Motor neuron (in vitro differentiated cells): Measurements from ENCODE around the gene TMEM109. TPM values are rescaled to one million over a fixed set of nuclear protein-coding genes. Genes with fewer than 3 reads are reported as not detected.

Experiments used
- ATAC-seq, 8 experiments: fragments of 200-7000 bp; cut with Tn5 transposase; replicated peaks in 6 of 8; 2 replicates each; pipeline ENCODE4 v1.8.0; 2021; ENCODE audit warnings: mild to moderate bottlenecking in 8 of 8, moderate library complexity in 8 of 8
- H3K27ac ChIP-seq, 2 donors: fragments of 250-450 bp; sonication (Bioruptor Pico); 2 replicates each; pipeline ENCODE4 v1.9.0; 2021; ENCODE audit warnings: antibody characterized with exemption in 2 of 2, mild to moderate bottlenecking in 2 of 2, moderate library complexity in 1 of 2
- H3K4me1 ChIP-seq, 2 donors: fragments of 250-450 bp; sonication (Bioruptor Pico); replicated peaks in 1 of 2; 2 replicates each; pipeline ENCODE4 v1.6.1; 2021; ENCODE audit warnings: antibody characterized with exemption in 2 of 2, mild to moderate bottlenecking in 2 of 2, moderate library complexity in 1 of 2
- H3K4me3 ChIP-seq, 5 donors: fragments of 250-450 bp; sonication (Bioruptor Pico); 2 replicates each; pipeline ENCODE4 v1.9.0; 2021; ENCODE audit warnings: antibody characterized with exemption in 5 of 5, mild to moderate bottlenecking in 5 of 5, moderate library complexity in 4 of 5
- WGBS, 10 experiments: fragments of 450-650 bp; shearing (Covaris generic); methylation state at CpG; one replicate each; pipeline ENCODE4 v1.0.0; 2022; 5-methylcytosine and 5-hydroxymethylcytosine counted together
- in situ Hi-C, 9 experiments: fragments of 400-800 bp; cut with MboI; loops; one replicate each; pipeline ENCODE4 v1.15.0; 2021; ENCODE audit warnings: low sequenced_read_pairs in 9 of 9, low pct_unique_long_range_greater_than_20kb in 2 of 9; ENCODE audit not compliant: unreplicated experiment in 9 of 9
- total RNA-seq, 8 experiments: library from RNA; unstranded; fragments of 300-600 nt; gene quantifications; 2 replicates each; pipeline versions ENCODE4 v1.2.3 to v1.2.4, GENCODE V29; 2022

The TMEM109 gene
- total RNA-seq, 8 experiments from 2014 or later: 5.1 to 72.7 (median 28.6) TPM

- no peak overlapping the region for H3K27ac ChIP-seq
Measured at GRCh38 chr11:60953781-60954180, 39.8 kb downstream of the TMEM109 start.

GRCh38 chr11:60954421-60954820, 40.5 kb downstream of the TMEM109 start:
- ATAC-seq: no peak
- in situ Hi-C loops: no loop called here
- 50 to 100% (median 80%) methylated on average over 1 to 2 of the region's 5 CpGs; no CpG with 5 or more reads in 3 of the 10 experiments for whole genome bisulfite sequencing, 10 experiments
- peaks cover 4 to 21% of the 10 kb centered on the region in 2 donors for H3K4me1 ChIP-seq
- H3K27ac ChIP-seq: no peak overlapping the region
- no peak overlapping the region for H3K4me3 ChIP-seq

More at GRCh38 chr11:60953781-60954180, 39.8 kb downstream of the TMEM109 start:
- Histone ChIP-seq H3K4me3 (no peak overlapping the region), H3K4me1 (peaks cover 4 to 17% of the 10 kb centered on the region in 2 donors)
- WGBS, 10 experiments: 14 to 100% (median 85%) methylated on average over 1 to 4 of the region's 6 CpGs; no CpG with 5 or more reads in 2 of the 10 experiments
- ATAC-seq: peak in 3 of 8 experiments; percentile 14 to 86 (median 55)
- in situ Hi-C loops: no loop called here

GRCh38 chr11:60955571-60955970, 41.6 kb downstream of the TMEM109 start:
- no peak overlapping the region for H3K4me3 ChIP-seq
- H3K27ac ChIP-seq: no peak overlapping the region
- ATAC-seq: no peak
- in situ Hi-C loops: no loop called here
- H3K4me1 ChIP-seq: peaks cover 4 to 22% of the 10 kb centered on the region in 2 donors
- 0 to 76% (median 62%) methylated on average over 1 to 5 of the region's 5 CpGs; no CpG with 5 or more reads in 5 of the 10 experiments for WGBS, 10 experiments

GRCh38 chr11:60957188-60957587, 43.2 kb downstream of the TMEM109 start:
- Histone ChIP-seq H3K4me3 (no peak overlapping the region), H3K4me1 (peaks cover 0 to 7% of the 10 kb centered on the region in 2 donors), H3K27ac (no peak overlapping the region)
- ATAC-seq: peak in 2 of 8 experiments; percentile 12 to 33
- in situ Hi-C loops: no loop called here
- 40 to 100% (median 86%) methylated on average over 1 to 2 of the region's 4 CpGs; no CpG with 5 or more reads in 3 of the 10 experiments for WGBS, 10 experiments

- 13 to 84% (median 59%) methylated on average over 1 to 6 of the region's 6 CpGs; no CpG with 5 or more reads in 1 of the 10 experiments for WGBS, 10 experiments
- Histone ChIP-seq H3K4me1 (peaks cover 0 to 5% of the 10 kb centered on the region in 2 donors), H3K4me3 (no peak overlapping the region), H3K27ac (no peak overlapping the region)
- peak in 5 of 8 experiments; percentile 39 to 82 (median 64) for ATAC-seq
- in situ Hi-C loops: no loop called here
Measured at GRCh38 chr11:60959431-60959830, 45.5 kb downstream of the TMEM109 start.

GRCh38 chr11:60960405-60960804, 46.4 kb downstream of the TMEM109 start:
- WGBS, 10 experiments: 67 to 93% (median 81%) methylated on average over 1 to 7 of the region's 7 CpGs; no CpG with 5 or more reads in 4 of the 10 experiments
- no peak overlapping the region for H3K4me3 ChIP-seq
- peaks cover 0 to 5% of the 10 kb centered on the region in 2 donors for H3K4me1 ChIP-seq
- in situ Hi-C loops: no loop called here
- no peak for ATAC-seq
- H3K27ac ChIP-seq: no peak overlapping the region

GRCh38 chr11:60964801-60965200, 50.8 kb downstream of the TMEM109 start:
- WGBS, 10 experiments: 45 to 86% (median 75%) methylated on average over 1 to 6 of the region's 6 CpGs; no CpG with 5 or more reads in 4 of the 10 experiments
- Histone ChIP-seq H3K4me3 (no peak overlapping the region), H3K4me1 (no peaks in the 10 kb centered on the region), H3K27ac (no peak overlapping the region)
- ATAC-seq: no peak
- in situ Hi-C loops: no loop called here

GRCh38 chr11:60966890-60967289, 52.9 kb downstream of the TMEM109 start:
- 25 to 91% (median 85%) methylated on average over 2 to 4 of the region's 4 CpGs; no CpG with 5 or more reads in 7 of the 10 experiments for WGBS, 10 experiments
- ATAC-seq: no peak
- Histone ChIP-seq H3K4me3 (no peak overlapping the region), H3K27ac (no peak overlapping the region), H3K4me1 (no peaks in the 10 kb centered on the region)
- in situ Hi-C loops: no loop called here

GRCh38 chr11:60968223-60968622, 54.3 kb downstream of the TMEM109 start:
- ATAC-seq: no peak
- 0 to 100% (median 56%) methylated on average over 1 of the region's 1 CpG for WGBS, 10 experiments
- in situ Hi-C loops: no loop called here
- no peak overlapping the region for H3K27ac ChIP-seq
- H3K4me3 ChIP-seq: no peak overlapping the region
- H3K4me1 ChIP-seq: no peaks in the 10 kb centered on the region

GRCh38 chr11:60970369-60970774, 56.4 kb downstream of the TMEM109 start:
- WGBS, 10 experiments: 25 to 100% (median 44%) methylated on average over 1 to 8 of the region's 9 CpGs; no CpG with 5 or more reads in 4 of the 10 experiments
- no peak overlapping the region for H3K27ac ChIP-seq
- H3K4me1 ChIP-seq: no peaks in the 10 kb centered on the region
- in situ Hi-C loops: no loop called here
- peak in 3 of 8 experiments; percentile 76 to 87 (median 86) for ATAC-seq
- H3K4me3 ChIP-seq: no peak overlapping the region

GRCh38 chr11:60970890-60971289, 56.9 kb downstream of the TMEM109 start:
- in situ Hi-C loops: no loop called here
- no peak overlapping the region for H3K27ac ChIP-seq
- no peaks in the 10 kb centered on the region for H3K4me1 ChIP-seq
- H3K4me3 ChIP-seq: no peak overlapping the region
- WGBS, 10 experiments: 42 to 100% (median 72%) methylated on average over 1 to 3 of the region's 5 CpGs; no CpG with 5 or more reads in 5 of the 10 experiments
- no peak for ATAC-seq

GRCh38 chr11:60971520-60971919, 57.6 kb downstream of the TMEM109 start, which contains the start of gene CD6:
TSS of gene CD6 (plus strand) at chr11:60971680. CDS start at chr11:60971866, 186 bp downstream.
- no peaks in the 10 kb centered on the region for H3K4me1 ChIP-seq
- 75 to 100% (median 100%) methylated on average over 1 to 11 of the region's 16 CpGs; no CpG with 5 or more reads in 3 of the 10 experiments for WGBS, 10 experiments
- no peak within 1 kb of the TSS for H3K4me3 ChIP-seq
- H3K27ac ChIP-seq: no peak within 1 kb of the TSS
- in situ Hi-C loops: no loop called here
- ATAC-seq: no peak

GRCh38 chr11:60972182-60973030, 58.4 kb downstream of the TMEM109 start:
- ATAC-seq: peak in 1 of 8 experiments; percentile 45
- Histone ChIP-seq H3K27ac (no peak overlapping the region), H3K4me1 (no peaks in the 10 kb centered on the region), H3K4me3 (no peak overlapping the region)
- in situ Hi-C loops: no loop called here
- 31 to 100% (median 81%) methylated on average over 2 to 7 of the region's 15 CpGs; no CpG with 5 or more reads in 4 of the 10 experiments for WGBS, 10 experiments
